A673 (cell line): ENCODE measurements around the gene ST3GAL6.

ENCODE experiments used
- EZH2 ChIP-seq: fragments of 200-600 bp; sonication (generic); IDR thresholded peaks from 2 replicates; pipeline ENCODE4 v1.6.1; 2017; ENCODE audit warnings: borderline replicate concordance, low read depth, mild to moderate bottlenecking, mixed read lengths, antibody characterized with exemption, low read length; ENCODE audit not compliant: poor library complexity, severe bottlenecking
- TF ChIP-seq, protein P1 (sequence below): fragments of 300-800, 200-600 bp; sonication (generic); conservative IDR thresholded peaks from 2 replicates; pipeline ENCODE4 v1.5.1; 2017; ENCODE audit warnings: low read depth, mild to moderate bottlenecking, antibody characterized with exemption, low read length, moderate library complexity, mixed read lengths

DNA sequence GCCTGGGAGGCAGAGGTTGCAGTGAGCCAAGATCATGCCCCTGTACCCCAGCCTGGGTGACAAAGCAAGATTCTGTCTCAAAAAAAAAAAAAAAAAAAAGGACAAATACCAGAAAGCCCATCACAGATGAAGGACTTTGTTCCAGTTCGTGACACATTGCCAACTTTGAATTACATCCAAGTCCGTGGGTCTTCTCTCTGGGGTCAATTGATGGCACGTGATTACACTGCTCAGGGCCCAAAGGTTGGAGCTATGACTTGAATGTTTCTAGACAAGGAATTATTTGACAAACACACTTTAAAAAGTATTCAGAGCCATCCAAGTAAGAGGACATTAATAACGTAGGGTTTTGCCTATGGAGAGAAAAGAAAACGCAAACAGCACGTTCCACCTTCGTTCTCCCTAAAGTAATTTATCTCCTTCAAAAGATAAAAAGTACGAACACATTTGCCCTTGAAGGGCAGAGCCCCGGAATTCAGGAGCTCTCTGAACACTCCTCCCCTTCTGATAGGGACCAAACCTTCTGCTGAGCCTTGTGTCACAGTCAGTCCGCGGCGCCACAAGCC, 31.3 kb upstream of the ST3GAL6 start:
- TF ChIP-seq, protein P1, sequence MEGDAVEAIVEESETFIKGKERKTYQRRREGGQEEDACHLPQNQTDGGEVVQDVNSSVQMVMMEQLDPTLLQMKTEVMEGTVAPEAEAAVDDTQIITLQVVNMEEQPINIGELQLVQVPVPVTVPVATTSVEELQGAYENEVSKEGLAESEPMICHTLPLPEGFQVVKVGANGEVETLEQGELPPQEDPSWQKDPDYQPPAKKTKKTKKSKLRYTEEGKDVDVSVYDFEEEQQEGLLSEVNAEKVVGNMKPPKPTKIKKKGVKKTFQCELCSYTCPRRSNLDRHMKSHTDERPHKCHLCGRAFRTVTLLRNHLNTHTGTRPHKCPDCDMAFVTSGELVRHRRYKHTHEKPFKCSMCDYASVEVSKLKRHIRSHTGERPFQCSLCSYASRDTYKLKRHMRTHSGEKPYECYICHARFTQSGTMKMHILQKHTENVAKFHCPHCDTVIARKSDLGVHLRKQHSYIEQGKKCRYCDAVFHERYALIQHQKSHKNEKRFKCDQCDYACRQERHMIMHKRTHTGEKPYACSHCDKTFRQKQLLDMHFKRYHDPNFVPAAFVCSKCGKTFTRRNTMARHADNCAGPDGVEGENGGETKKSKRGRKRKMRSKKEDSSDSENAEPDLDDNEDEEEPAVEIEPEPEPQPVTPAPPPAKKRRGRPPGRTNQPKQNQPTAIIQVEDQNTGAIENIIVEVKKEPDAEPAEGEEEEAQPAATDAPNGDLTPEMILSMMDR: no peak
- no peak for TF ChIP-seq EZH2
